HEK293 (cell line): Measurements from ENCODE around the gene RETN.

Experiments
- ZBTB10 ChIP-seq: fragments of 450-650 bp; formaldehyde crosslinking; IDR thresholded peaks from 2 replicates; pipeline ENCODE4 v1.5.1; 2016; ENCODE audit warnings: missing biosample characterization, missing genetic modification characterization
- ZNF513 ChIP-seq: fragments of 450-650 bp; IDR thresholded peaks from 2 replicates; pipeline ENCODE4 v1.5.1; 2018; ENCODE audit warnings: missing biosample characterization, missing genetic modification characterization
- ZNF776 ChIP-seq: fragments of 450-650 bp; formaldehyde crosslinking; IDR thresholded peaks from 2 replicates; pipeline ENCODE4 v1.5.0; 2017; ENCODE audit warnings: missing biosample characterization, missing genetic modification characterization, borderline replicate concordance

GRCh38 chr19:7689165-7689564 is 20.3 kb downstream of the RETN start:
- TF ChIP-seq ZNF513 (tag by site-specific recombination) (no peak), ZBTB10 (no peak), ZNF776 (tag by site-specific recombination) (no peak)
